ENCODE data around the gene SGCA. TPM values are rescaled to one million over a fixed set of nuclear protein-coding genes. Genes with fewer than 3 reads are reported as not detected.

SGCA gene
- total and polyA plus RNA-seq, 2 of the 13 experiments (the other 11 are each of a cell fraction or from before 2014, with no cell fraction given): not detected

GRCh38 chr17:50130559-50131305 is 35.1 kb upstream of the SGCA start (continued):
- TF ChIP-seq E2F5 (CRISPR knock-in tag; conservative IDR thresholded peaks at IDR 0.05) (no peak), ZNF761 (CRISPR knock-in tag; conservative IDR thresholded peaks at IDR 0.05) (no peak), ZNF281 (CRISPR knock-in tag; IDR thresholded peaks at IDR 0.05; ENCODE audit: borderline replicate concordance) (peak; percentile 78; the same call in 1 of the 2 replicates), HNF4A (CRISPR knock-in tag; IDR thresholded peaks at IDR 0.05) (peak; percentile 36; the same call in 1 of the 2 replicates), THYN1 (CRISPR knock-in tag; IDR thresholded peaks at IDR 0.05; ENCODE audit: borderline replicate concordance, low read depth) (no peak), ELF3 (CRISPR knock-in tag; IDR thresholded peaks at IDR 0.05) (0 out of 2 replicates have a peak, but pooled peaks have one; percentile 12), IRX3 (CRISPR knock-in tag; IDR thresholded peaks at IDR 0.05; ENCODE audit: borderline replicate concordance, low read depth) (no peak), ZNF280B (CRISPR knock-in tag; IDR thresholded peaks at IDR 0.05; ENCODE audit: borderline replicate concordance) (peak; percentile 9; the same call in 1 of the 2 replicates), ZMYM2 (CRISPR knock-in tag; IDR thresholded peaks at IDR 0.05) (no peak), SPEN (CRISPR knock-in tag; IDR thresholded peaks at IDR 0.05; ENCODE audit: low read depth) (0 out of 2 replicates have a peak, but pooled peaks have one; percentile 27), ZNF30 (CRISPR knock-in tag; IDR thresholded peaks at IDR 0.05) (no peak), ZNF687 (CRISPR knock-in tag; IDR thresholded peaks at IDR 0.05) (peak; percentile 47), ARID4A (CRISPR knock-in tag; IDR thresholded peaks at IDR 0.05; ENCODE audit: borderline replicate concordance) (no peak)
